Activated naive CD4-positive, alpha-beta T cell treated with anti-CD3 and anti-CD28 coated beads, Interleukin-2, amount 10 ng/mL, durations not matched to agents 7 days and 5 days (primary cell): ENCODE measurements around the gene ACOT4.
"Not testable (repeated sequence)": the region's sequence is repeated elsewhere in the genome, so short reads cannot be mapped to it uniquely, and the experiment has no call there.

Experiments used
- CTCF ChIA-PET: fragments of 350-600 bp; sonication (Branson Sonifier 250); formaldehyde crosslinking; loops from one replicate; lab custom pipeline; 2021; ENCODE audit warnings: antibody characterized with exemption; lab: Charles Lee
- DNase-seq: peaks from one replicate; pipeline ENCODE4 v3.0.0-alpha.2; 2020
- H3K27ac Mint-ChIP-seq: one replicate; pipeline ENCODE4 v1.8.0; 2021; ENCODE audit warnings: mild to moderate bottlenecking, moderate library complexity, mixed read lengths
- H3K27me3 Mint-ChIP-seq: one replicate; pipeline ENCODE4 v1.8.0; 2021; ENCODE audit warnings: mild to moderate bottlenecking, mixed read lengths
- H3K36me3 Mint-ChIP-seq: one replicate; pipeline ENCODE4 v1.8.0; 2021; ENCODE audit warnings: mixed read lengths
- H3K4me1 Mint-ChIP-seq: one replicate; pipeline ENCODE4 v1.8.0; 2021; ENCODE audit warnings: mixed read lengths
- H3K4me3 Mint-ChIP-seq: one replicate; pipeline ENCODE4 v1.8.0; 2021; ENCODE audit warnings: mild to moderate bottlenecking, moderate library complexity, mixed read lengths
- H3K9me3 Mint-ChIP-seq: one replicate; pipeline ENCODE4 v1.8.0; 2021; ENCODE audit warnings: mixed read lengths

The ACOT4 gene

DNA sequence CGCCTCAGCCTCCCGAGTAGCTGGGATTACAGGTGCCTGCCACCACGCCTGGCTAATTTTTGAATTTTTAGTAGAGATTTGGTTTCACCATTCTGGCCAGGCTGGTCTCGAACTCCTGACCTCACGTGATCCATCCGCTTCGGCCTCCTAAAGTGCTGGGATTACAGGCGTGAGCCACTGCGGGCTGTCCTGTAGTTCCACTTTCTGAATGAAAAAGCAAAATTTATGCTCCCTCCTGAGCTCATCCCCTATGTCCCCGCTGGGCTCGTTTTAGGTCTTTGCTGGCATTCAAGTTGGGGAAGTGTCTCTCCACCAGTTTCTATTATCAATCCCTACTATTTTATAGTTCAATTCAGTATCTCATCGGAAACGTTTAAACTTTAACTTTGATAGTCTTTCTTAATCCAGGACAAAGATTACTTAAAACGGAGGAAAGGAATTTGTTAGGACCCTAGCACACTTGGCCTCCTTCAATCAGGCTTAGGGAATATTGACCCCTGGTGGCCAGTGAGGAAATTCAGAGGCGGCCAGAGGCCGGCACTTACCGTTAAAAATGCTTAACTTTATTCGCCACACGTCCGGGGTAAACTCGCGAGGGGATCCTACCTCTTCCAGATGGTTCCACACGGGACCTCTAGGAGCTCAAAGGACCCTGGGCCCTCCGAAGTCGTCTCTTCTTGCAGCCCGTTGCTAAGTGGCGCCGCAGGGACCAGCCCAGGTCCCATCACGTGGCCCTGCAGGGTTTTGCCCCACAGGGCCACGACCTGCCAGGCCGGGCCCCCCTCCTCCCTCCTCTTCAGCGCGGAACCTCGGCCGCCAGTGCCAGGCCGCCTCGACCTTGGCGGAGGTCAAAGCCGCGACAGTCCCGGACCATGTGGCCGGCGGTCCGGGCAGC, 41.7 kb downstream of the ACOT4 start:
- Mint-ChIP-seq H3K27me3 (peaks cover 56% of the 10 kb centered on the region), H3K27ac (no peak overlapping the region), H3K36me3 (no peaks in the 10 kb centered on the region), H3K4me1 (peaks cover 5% of the 10 kb centered on the region), H3K9me3 (no peaks in the 10 kb centered on the region), H3K4me3 (peak overlapping the region; percentile 48)
- CTCF ChIA-PET = interaction anchor here (0.6 to 3.5 kb wide), 10 partner anchors 11 to 460 kb away, joined by 3 to 47 read pairs (median 3); partner anchors contain the start of genes ACOT6 and DNAL1
- DNase-seq = peak; percentile 66

DNA sequence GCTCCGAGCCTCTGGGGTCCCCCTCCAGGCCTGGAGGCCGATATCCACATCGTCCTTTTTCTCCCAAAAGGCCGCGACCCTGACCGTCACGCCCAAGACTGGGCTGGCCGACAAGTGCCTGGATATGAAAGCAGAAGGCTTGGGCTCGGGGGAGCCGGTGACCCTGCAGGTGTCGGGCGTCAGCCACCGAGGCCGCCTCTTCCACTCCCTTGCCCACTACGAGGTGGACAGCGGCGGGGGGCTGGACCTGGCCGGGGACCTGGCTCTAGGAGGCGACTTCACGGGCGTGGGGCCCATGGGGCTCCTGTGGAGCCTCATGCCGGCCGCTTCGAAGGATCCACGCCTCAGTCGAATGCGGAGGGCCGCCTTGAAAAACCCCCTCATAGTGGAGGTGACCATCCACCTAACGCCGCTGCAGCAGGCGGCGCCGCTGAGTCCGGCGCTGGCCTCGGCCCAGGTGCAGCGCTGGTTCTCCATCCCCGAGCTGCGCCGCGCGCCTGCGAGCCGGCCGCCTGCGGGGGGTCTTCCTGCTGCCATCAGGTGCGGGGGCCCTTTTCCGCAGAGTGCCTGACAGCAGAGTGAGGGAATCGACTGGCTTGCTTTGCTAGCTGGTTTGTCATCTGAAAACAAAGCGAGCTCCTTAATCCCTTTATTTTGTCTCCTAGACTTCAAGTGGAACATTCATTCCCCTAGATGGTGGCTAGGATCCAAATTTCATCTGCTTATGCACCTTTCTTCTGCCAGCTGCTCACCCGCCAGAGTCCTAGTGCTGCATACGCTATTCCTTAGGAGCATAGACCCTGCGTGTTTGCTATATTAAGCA, 42.5 kb downstream of the ACOT4 start:
- peaks cover 55% of the 10 kb centered on the region for H3K27me3 Mint-ChIP-seq
- CTCF ChIA-PET = interaction anchor here (0.6 to 3.5 kb wide), 7 partner anchors 10 to 461 kb away, joined by 3 to 47 read pairs (median 3); partner anchors contain the start of gene DNAL1
- H3K9me3 Mint-ChIP-seq = no peaks in the 10 kb centered on the region
- no peaks in the 10 kb centered on the region for H3K36me3 Mint-ChIP-seq
- peak overlapping the region; percentile 48 for H3K4me3 Mint-ChIP-seq
- peak; percentile 23 for DNase-seq
- peaks cover 7% of the 10 kb centered on the region for H3K4me1 Mint-ChIP-seq
- no peak overlapping the region for H3K27ac Mint-ChIP-seq

DNA sequence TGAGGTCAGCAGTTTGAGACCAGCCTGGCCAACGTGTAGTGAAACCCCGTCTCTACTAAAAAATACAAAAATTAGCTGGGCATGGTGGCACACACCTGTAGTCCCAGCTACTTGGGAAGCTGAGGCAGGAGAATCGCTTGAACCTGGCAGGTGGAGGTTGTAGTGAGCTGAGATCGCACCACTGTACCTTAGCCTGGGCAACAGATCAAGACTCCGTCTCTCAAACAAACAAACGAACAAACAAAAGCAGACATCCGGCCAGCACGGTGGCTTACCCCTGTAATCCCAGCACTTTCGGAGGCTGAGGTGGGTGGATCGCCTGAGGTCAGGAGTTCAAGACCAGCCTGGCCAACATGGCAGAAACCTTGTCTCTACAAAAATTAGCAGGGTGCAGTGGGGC, 44.7 kb downstream of the ACOT4 start:
- H3K27me3 Mint-ChIP-seq = peaks cover 44% of the 10 kb centered on the region
- not testable (repeated sequence) for H3K9me3 Mint-ChIP-seq, H3K4me3 Mint-ChIP-seq, H3K36me3 Mint-ChIP-seq, H3K27ac Mint-ChIP-seq, DNase-seq, H3K4me1 Mint-ChIP-seq
- CTCF ChIA-PET = interaction anchor here (0.9 kb wide), 1 partner anchor 116 kb away, joined by 3 read pairs; no protein-coding TSS in a partner anchor

DNA sequence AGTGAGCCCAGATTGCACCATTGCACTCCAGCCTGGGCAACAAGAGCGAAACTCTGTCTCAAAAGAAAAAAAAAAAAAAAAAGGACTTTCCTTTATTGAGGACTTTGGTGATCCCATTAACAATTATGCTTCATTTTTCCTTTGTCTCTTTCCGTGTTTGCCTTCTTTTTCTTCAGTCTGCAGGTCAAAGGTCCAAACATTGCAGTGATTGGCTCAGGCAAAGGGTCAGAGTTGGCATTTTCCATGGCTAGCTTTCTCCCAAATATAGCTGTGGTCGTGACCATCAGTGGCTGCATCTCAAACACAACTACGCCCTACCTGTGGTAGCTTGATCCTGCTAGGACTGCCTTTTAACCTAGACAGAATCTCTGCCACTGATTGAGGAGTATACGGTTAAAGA, 46.2 kb downstream of the ACOT4 start:
- Mint-ChIP-seq H3K36me3 (no peaks in the 10 kb centered on the region), H3K4me1 (peaks cover 8% of the 10 kb centered on the region), H3K27ac (no peak overlapping the region), H3K27me3 (peaks cover 37% of the 10 kb centered on the region), H3K9me3 (no peaks in the 10 kb centered on the region), H3K4me3 (no peak overlapping the region)
- no peak for DNase-seq
- CTCF ChIA-PET = no interaction called here

DNA sequence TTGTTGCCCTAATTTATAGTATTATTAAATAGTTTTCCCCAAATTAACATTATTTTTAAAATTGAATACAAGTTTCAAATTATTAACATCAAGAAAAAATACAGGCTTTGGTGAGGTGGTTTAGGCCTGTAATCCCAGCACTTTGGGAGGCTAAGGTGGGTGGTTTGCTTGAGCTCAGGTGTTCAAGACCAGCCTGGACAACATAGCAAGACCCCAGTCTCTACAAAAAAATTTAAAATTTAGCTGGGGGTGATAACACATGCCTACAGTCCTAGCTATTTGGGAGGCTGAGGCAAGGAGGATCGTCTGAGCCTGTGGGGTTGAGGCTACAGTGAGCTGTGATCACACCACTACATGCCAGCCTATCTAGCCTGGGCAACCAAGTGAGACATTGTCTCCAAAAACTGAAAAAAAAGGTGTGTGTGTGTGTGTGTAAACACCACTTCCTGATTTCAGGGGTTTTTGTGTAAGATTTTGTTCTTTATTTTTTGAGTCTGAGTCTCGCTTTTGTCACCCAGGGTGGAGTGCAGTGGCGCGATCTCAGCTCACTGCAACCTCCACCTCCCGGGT, 49.2 kb downstream of the ACOT4 start:
- DNase-seq = no peak
- peaks cover 13% of the 10 kb centered on the region for H3K27me3 Mint-ChIP-seq
- H3K4me3 Mint-ChIP-seq = no peak overlapping the region
- no peaks in the 10 kb centered on the region for H3K9me3 Mint-ChIP-seq
- H3K4me1 Mint-ChIP-seq = peaks cover 21% of the 10 kb centered on the region
- no peak overlapping the region for H3K27ac Mint-ChIP-seq
- CTCF ChIA-PET = interaction anchor here (0.6 kb wide), 1 partner anchor 15 kb away, joined by 3 read pairs; no protein-coding TSS in a partner anchor
- peaks cover 4% of the 10 kb centered on the region for H3K36me3 Mint-ChIP-seq

DNA sequence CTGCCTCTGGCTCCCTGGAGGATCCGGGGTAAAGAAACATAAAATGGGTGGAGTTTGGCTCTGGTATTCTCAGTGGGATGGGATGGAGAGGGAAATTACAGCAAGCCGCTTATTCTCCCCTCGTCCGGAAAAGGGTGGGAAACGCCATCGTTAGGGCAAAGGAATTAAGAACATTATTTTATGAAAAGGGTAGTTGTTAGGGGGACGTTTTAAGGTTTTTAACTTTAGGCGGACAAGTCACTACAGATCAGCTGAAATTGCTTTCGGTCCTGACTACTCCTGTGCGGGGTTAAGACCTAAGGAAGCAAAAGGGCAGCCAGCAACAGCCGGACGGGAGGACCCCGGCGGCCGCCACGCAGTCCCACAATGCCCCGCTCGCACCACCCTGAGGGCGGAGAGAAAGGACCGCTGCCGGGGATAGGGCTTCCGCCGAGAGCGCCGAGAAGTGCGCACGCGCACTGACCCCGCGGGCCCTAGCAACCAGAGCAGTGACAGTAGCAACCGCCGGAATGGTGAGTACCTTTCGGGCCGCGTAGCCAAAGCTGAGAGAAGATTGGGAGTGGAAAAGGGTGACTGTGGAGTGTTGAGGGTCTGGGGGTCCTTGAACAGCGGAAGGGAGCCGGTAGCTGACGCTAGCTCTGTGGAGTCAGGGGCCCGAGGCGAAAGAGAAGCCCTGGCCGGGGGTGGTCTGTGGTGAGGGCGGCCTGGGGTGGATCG, 53.0 kb downstream of the ACOT4 start, which contains the start of gene DNAL1:
Gene DNAL1 (plus strand): TSS at position 456 of the 717 bp plus-strand sequence. CDS start 54 bp downstream, at position 510.
- peak within 1 kb of the TSS; percentile 94 for H3K4me3 Mint-ChIP-seq
- peaks cover 21% of the 10 kb centered on the region for H3K4me1 Mint-ChIP-seq
- no peaks in the 10 kb centered on the region for H3K9me3 Mint-ChIP-seq
- peak; percentile 94 for DNase-seq
- H3K27me3 Mint-ChIP-seq = peaks cover 3% of the 10 kb centered on the region
- peaks cover 4% of the 10 kb centered on the region for H3K36me3 Mint-ChIP-seq
- CTCF ChIA-PET = interaction anchor here (1.1 kb wide), 1 partner anchor 11 kb away, joined by 3 read pairs; no protein-coding TSS in a partner anchor
- H3K27ac Mint-ChIP-seq = peak within 1 kb of the TSS; percentile 89

DNA sequence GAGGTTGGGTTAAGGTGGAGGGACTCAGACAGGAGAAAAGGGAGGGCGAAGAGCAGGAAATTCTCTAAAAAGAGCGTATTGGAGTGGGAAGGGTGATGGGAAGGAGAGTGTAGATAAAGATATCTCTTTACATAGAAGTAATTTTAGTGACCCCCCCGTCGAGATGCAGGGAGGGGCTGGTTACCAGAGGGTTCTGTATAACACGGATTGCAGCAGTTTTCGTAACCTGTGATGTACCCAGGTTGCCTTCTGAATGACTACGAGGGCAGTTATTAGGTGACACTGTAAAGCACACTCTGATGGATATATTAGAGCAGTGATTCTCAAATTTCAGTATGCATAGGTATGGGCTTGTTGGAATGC, 53.6 kb downstream of the ACOT4 start:
- CTCF ChIA-PET = no interaction called here
- peaks cover 3% of the 10 kb centered on the region for H3K27me3 Mint-ChIP-seq
- H3K27ac Mint-ChIP-seq = peak overlapping the region; percentile 89
- H3K4me3 Mint-ChIP-seq = peak overlapping the region; percentile 94
- H3K36me3 Mint-ChIP-seq = peaks cover 4% of the 10 kb centered on the region
- no peak for DNase-seq
- peaks cover 21% of the 10 kb centered on the region for H3K4me1 Mint-ChIP-seq
- H3K9me3 Mint-ChIP-seq = no peaks in the 10 kb centered on the region
